ENCODE results near the gene STAT5A. TPM values are rescaled to one million over a fixed set of nuclear protein-coding genes. Genes with fewer than 3 reads are reported as not detected.

Gene STAT5A
- total and polyA plus RNA-seq, 9 of the 15 experiments (the other 6 are each of a cell fraction or from before 2014, with no cell fraction given) = 79.9 to 415 (median 196) TPM

DNA sequence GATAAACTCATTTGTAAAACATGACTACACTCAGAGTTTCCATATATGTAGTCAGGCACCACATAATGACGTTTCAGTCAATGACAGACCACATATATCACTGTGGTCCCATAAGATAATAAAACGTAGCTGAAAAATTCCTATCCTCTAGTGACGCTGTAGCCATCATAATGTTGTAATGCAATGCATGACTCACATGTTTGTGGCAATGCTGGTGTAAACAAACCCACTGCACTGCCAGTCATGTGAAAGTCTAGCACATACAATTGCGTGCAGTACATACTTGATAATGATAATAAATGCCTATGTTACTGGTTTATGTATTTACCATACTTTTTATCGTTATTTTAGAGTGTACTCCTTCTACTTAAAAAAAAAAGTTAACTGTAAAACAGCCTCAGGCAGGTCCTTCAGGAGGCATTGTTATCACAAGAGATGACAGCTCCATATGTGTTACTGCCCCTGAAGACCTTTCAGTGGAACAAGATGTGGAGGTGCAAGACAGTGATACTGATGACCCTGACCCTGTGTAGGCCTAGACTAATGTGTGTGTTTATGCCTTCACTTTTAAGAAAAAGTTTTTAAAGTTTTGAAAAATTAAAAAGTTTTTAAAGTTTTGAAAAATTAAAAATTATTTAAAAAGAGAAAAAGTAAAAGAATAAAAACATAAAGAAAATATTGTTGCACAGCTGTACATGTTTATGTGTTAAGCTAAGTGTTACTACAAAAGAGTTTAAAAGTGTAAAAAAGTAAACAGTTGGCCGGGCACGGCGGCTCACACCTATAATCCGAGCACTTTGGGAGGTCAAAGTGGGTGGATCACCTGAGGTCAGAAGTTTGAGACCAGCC, 21.2 kb upstream of the STAT5A start (continued):
- TF ChIP-seq CBX2 (IDR thresholded peaks at IDR 0.05; ENCODE audit: insufficient read depth, low read length, poor library complexity, severe bottlenecking) (no peak), LARP7 (IDR thresholded peaks at IDR 0.05) (no peak), EHMT2 (IDR thresholded peaks at IDR 0.05) (no peak), TARDBP (IDR thresholded peaks at IDR 0.05) (peak; percentile 83; the same call in 1 of the 2 replicates), ZNF699 (CRISPR knock-in tag; IDR thresholded peaks at IDR 0.05; ENCODE audit: insufficient replicate concordance) (no peak), ILK (tag; IDR thresholded peaks at IDR 0.05; ENCODE audit: borderline replicate concordance, low read depth) (no peak), HIVEP1 (CRISPR knock-in tag; IDR thresholded peaks at IDR 0.05) (no peak), ZNF217 (CRISPR knock-in tag; IDR thresholded peaks at IDR 0.05) (no peak), IRF2 (CRISPR knock-in tag; IDR thresholded peaks at IDR 0.05) (no peak), SUPT5H (IDR thresholded peaks at IDR 0.05) (peak; percentile 68), ETV6 (IDR thresholded peaks at IDR 0.05; ENCODE audit: borderline replicate concordance in 1 of 2, low read depth in 2 of 2, low read length in 1 of 2) (no peak), ETV6 (CRISPR knock-in tag; IDR thresholded peaks at IDR 0.05; ENCODE audit: borderline replicate concordance) (no peak), KAT8 (IDR thresholded peaks at IDR 0.05; ENCODE audit: low read depth) (no peak), SOX6 (IDR thresholded peaks at IDR 0.05) (peak; percentile 89), CHCHD3 (CRISPR knock-in tag; IDR thresholded peaks at IDR 0.05) (0 out of 2 replicates have a peak, but pooled peaks have one; percentile 7), PTTG1 (tag; IDR thresholded peaks at IDR 0.05; ENCODE audit: low read depth) (no peak), POLR2AphosphoS2 (IDR thresholded peaks at IDR 0.05; ENCODE audit: low read length) (peak; percentile 82; the same call in 1 of the 2 replicates)
- TF ChIP-seq, protein P1, sequence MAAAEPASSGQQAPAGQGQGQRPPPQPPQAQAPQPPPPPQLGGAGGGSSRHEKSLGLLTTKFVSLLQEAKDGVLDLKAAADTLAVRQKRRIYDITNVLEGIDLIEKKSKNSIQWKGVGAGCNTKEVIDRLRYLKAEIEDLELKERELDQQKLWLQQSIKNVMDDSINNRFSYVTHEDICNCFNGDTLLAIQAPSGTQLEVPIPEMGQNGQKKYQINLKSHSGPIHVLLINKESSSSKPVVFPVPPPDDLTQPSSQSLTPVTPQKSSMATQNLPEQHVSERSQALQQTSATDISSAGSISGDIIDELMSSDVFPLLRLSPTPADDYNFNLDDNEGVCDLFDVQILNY (CRISPR knock-in tag; IDR thresholded peaks at IDR 0.05) = no peak
- TF ChIP-seq, protein P2, sequence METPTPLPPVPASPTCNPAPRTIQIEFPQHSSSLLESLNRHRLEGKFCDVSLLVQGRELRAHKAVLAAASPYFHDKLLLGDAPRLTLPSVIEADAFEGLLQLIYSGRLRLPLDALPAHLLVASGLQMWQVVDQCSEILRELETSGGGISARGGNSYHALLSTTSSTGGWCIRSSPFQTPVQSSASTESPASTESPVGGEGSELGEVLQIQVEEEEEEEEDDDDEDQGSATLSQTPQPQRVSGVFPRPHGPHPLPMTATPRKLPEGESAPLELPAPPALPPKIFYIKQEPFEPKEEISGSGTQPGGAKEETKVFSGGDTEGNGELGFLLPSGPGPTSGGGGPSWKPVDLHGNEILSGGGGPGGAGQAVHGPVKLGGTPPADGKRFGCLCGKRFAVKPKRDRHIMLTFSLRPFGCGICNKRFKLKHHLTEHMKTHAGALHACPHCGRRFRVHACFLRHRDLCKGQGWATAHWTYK (CRISPR knock-in tag; IDR thresholded peaks at IDR 0.05) = no peak
- TF ChIP-seq, protein P3, sequence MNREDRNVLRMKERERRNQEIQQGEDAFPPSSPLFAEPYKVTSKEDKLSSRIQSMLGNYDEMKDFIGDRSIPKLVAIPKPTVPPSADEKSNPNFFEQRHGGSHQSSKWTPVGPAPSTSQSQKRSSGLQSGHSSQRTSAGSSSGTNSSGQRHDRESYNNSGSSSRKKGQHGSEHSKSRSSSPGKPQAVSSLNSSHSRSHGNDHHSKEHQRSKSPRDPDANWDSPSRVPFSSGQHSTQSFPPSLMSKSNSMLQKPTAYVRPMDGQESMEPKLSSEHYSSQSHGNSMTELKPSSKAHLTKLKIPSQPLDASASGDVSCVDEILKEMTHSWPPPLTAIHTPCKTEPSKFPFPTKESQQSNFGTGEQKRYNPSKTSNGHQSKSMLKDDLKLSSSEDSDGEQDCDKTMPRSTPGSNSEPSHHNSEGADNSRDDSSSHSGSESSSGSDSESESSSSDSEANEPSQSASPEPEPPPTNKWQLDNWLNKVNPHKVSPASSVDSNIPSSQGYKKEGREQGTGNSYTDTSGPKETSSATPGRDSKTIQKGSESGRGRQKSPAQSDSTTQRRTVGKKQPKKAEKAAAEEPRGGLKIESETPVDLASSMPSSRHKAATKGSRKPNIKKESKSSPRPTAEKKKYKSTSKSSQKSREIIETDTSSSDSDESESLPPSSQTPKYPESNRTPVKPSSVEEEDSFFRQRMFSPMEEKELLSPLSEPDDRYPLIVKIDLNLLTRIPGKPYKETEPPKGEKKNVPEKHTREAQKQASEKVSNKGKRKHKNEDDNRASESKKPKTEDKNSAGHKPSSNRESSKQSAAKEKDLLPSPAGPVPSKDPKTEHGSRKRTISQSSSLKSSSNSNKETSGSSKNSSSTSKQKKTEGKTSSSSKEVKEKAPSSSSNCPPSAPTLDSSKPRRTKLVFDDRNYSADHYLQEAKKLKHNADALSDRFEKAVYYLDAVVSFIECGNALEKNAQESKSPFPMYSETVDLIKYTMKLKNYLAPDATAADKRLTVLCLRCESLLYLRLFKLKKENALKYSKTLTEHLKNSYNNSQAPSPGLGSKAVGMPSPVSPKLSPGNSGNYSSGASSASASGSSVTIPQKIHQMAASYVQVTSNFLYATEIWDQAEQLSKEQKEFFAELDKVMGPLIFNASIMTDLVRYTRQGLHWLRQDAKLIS (CRISPR knock-in tag; IDR thresholded peaks at IDR 0.05) = no peak
- TF ChIP-seq, protein P4, sequence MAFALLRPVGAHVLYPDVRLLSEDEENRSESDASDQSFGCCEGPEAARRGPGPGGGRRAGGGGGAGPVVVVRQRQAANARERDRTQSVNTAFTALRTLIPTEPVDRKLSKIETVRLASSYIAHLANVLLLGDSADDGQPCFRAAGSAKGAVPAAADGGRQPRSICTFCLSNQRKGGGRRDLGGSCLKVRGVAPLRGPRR (CRISPR knock-in tag; IDR thresholded peaks at IDR 0.05) = no peak

All from K562 (cell line).